ENCODE data around the gene C2CD3.
A peak's percentile ranks its signal among the peaks of the same experiment; 100 is the strongest.
"Not testable (repeated sequence)": the region's sequence is repeated elsewhere in the genome, so short reads cannot be mapped to it uniquely, and the experiment has no call there.

Gene C2CD3

GRCh38 chr11:74004759-74005615, 165.8 kb downstream of the C2CD3 start:
- DNase-seq (ENCODE audit: low read depth in 2 of 2), result peak; percentile 72 to 75

GRCh38 chr11:74004046-74004695, 166.6 kb downstream of the C2CD3 start:
- DNase-seq (ENCODE audit: low read depth in 2 of 2), result no peak

GRCh38 chr11:74002832-74003231, 168.0 kb downstream of the C2CD3 start:
- DNase-seq (ENCODE audit: low read depth in 2 of 2), result no peak

GRCh38 chr11:74001822-74002286, 168.9 kb downstream of the C2CD3 start:
- DNase-seq (ENCODE audit: low read depth in 2 of 2), result no peak

- no peak for DNase-seq (ENCODE audit: low read depth in 2 of 2)
Measured at GRCh38 chr11:74000307-74001133, 170.3 kb downstream of the C2CD3 start.

GRCh38 chr11:73999581-74000306, 171.1 kb downstream of the C2CD3 start:
- DNase-seq (ENCODE audit: low read depth in 2 of 2), result no peak

- DNase-seq (ENCODE audit: low read depth in 2 of 2), result no peak
Measured at GRCh38 chr11:73998846-73999575, 171.8 kb downstream of the C2CD3 start.

GRCh38 chr11:73997120-73997770, 173.6 kb downstream of the C2CD3 start:
- DNase-seq (ENCODE audit: low read depth in 2 of 2), result no peak

GRCh38 chr11:73996161-73996747, 174.5 kb downstream of the C2CD3 start:
- no peak for DNase-seq (ENCODE audit: low read depth in 2 of 2)

- no peak for DNase-seq (ENCODE audit: low read depth in 2 of 2)
Measured at GRCh38 chr11:73995731-73996130, 175.1 kb downstream of the C2CD3 start.

GRCh38 chr11:73995247-73995646, 175.6 kb downstream of the C2CD3 start:
- DNase-seq (ENCODE audit: low read depth in 2 of 2), result no peak

GRCh38 chr11:73991471-73992006, 179.3 kb downstream of the C2CD3 start:
- no peak for DNase-seq (ENCODE audit: low read depth in 2 of 2)

GRCh38 chr11:73990730-73991129, 180.1 kb downstream of the C2CD3 start:
- DNase-seq (ENCODE audit: low read depth in 2 of 2), result no peak

GRCh38 chr11:73989156-73989555, 181.6 kb downstream of the C2CD3 start:
- no peak for DNase-seq (ENCODE audit: low read depth in 2 of 2)

GRCh38 chr11:73988227-73988626, 182.6 kb downstream of the C2CD3 start:
- DNase-seq (ENCODE audit: low read depth in 2 of 2), result no peak

- DNase-seq (ENCODE audit: low read depth in 2 of 2), result not testable (repeated sequence)
Measured at GRCh38 chr11:73985661-73986060, 185.1 kb downstream of the C2CD3 start.

GRCh38 chr11:73983741-73984538, 186.9 kb downstream of the C2CD3 start:
- no peak for DNase-seq (ENCODE audit: low read depth in 2 of 2)

GRCh38 chr11:73982990-73983740, 187.6 kb downstream of the C2CD3 start:
- DNase-seq (ENCODE audit: low read depth in 2 of 2), result peak; percentile 93

All from stimulated activated CD8-positive, alpha-beta memory T cell treated with anti-CD3 and anti-CD28 coated beads, Interleukin-15, amount 100 ng/mL, for 48 hours (primary cell).